AG10803 (cell line): ENCODE data around the gene ALDH1A2.

ENCODE experiments used
- DNase-seq: peaks from one replicate; pipeline ENCODE4 v3.0.0; 2010; ENCODE audit warnings: low read depth
- H3K4me3 ChIP-seq: 2 replicates; pipeline ENCODE4 v1.5.1; 2011; ENCODE audit warnings: mild to moderate bottlenecking, low read length, control low read depth
- CTCF ChIP-seq: conservative IDR thresholded peaks from 2 replicates; pipeline ENCODE4 v1.5.1; 2011; ENCODE audit warnings: mild to moderate bottlenecking, low read length, control low read depth, inconsistent platforms

ALDH1A2 gene

GRCh38 chr15:57946491-57947048, 118.9 kb downstream of the ALDH1A2 start:
- no peak overlapping the region for H3K4me3 ChIP-seq
- TF ChIP-seq CTCF = no peak
- DNase-seq = no peak

GRCh38 chr15:57945616-57946015, 119.9 kb downstream of the ALDH1A2 start:
- no peak for DNase-seq
- no peak overlapping the region for H3K4me3 ChIP-seq
- no peak for TF ChIP-seq CTCF

GRCh38 chr15:57943754-57944420, 121.6 kb downstream of the ALDH1A2 start:
- no peak for DNase-seq
- no peak overlapping the region for H3K4me3 ChIP-seq
- TF ChIP-seq CTCF = no peak

DNA sequence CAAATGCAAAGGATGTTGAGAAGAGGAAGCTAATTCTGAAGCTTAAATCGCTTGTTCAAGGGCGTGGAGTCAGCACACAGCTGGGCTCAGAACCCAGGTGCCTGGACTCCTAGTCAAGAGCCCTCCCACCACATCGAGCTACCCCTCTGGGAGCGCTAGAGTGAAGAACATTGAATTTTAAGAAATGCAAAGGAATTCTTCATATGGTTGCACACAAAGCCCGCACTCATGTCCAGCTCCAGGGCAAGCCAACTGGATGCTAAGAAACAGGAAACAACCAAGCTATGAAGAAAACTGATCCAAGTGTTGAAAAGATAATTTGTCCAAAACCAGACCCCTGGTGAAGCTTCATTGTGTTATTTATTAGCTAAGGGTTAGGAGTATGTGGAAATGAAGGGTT, 122.3 kb downstream of the ALDH1A2 start:
- H3K4me3 ChIP-seq = no peak overlapping the region
- no peak for TF ChIP-seq CTCF
- no peak for DNase-seq

DNA sequence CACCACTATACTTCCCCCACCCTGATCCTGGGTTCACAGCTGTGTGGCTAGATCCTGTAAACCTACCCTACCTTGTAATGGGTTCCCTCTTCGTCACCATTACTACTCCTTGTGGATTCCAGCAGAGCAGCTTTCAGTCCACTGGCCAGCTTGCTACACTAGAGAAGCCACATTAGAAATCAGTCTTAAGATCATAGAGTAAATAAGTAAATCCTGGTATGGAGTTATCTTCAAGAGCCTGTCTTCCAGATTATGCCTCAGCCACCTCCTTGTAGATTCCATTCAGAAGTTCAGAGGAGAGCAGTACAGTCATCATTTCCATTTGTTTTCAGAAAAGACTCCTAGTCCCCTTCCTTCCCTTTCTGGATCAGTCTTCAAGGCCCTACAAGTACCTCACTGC, 123.7 kb downstream of the ALDH1A2 start:
- no peak overlapping the region for H3K4me3 ChIP-seq
- TF ChIP-seq CTCF = no peak
- DNase-seq = no peak

- no peak for TF ChIP-seq CTCF
- H3K4me3 ChIP-seq = no peak overlapping the region
- no peak for DNase-seq
Observed at GRCh38 chr15:57932348-57932747, 133.2 kb downstream of the ALDH1A2 start.

DNA sequence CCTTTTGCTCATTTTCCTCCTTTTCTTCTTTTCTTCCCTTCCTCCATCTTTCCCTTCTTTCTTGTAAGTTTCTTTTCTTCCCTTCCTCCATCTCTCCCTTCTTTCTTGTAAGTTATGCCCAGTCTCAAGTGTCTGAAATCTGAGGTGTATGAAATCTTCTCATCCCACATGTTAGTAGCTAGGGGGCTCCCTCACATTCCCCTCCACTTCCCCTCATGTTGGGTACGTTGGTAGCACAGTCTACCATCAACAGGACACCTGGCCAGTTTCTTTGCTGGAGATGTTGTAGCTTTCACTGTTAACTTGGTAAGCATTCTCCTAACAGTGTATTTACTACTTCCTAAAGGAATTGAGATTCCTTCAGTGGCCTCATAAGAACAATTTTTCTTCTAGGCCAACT, 133.9 kb downstream of the ALDH1A2 start:
- no peak overlapping the region for H3K4me3 ChIP-seq
- DNase-seq = no peak
- no peak for TF ChIP-seq CTCF
